Lung (tissue), 12 donors: Measurements from ENCODE around the gene ATP11B. TPM values are rescaled to one million over a fixed set of nuclear protein-coding genes. Genes with fewer than 3 reads are reported as not detected.

Experiments used
- ATAC-seq: fragments of 200-7000 bp; cut with Tn5 transposase; one replicate; pipeline ENCODE4 v1.9.1; 2020; ENCODE audit warnings: moderate number of reproducible peaks; ENCODE audit not compliant: insufficient read depth, low FRiP score
- DNase-seq, 3 donors: peaks; one replicate each; pipeline ENCODE4 v3.0.0-alpha.2; 2013 to 2017
- H3K27ac ChIP-seq, 2 donors: one replicate each; pipeline ENCODE4 v1.5.1; 2013; ENCODE audit warnings: mild to moderate bottlenecking in 2 of 2, moderate library complexity in 2 of 2, control low read depth in 1 of 2, inconsistent platforms in 1 of 2, low read depth in 1 of 2, low read length in 1 of 2
- H3K27me3 ChIP-seq, 3 donors: one replicate each; pipeline ENCODE4 v1.5.1; 2013; ENCODE audit warnings: low read length in 2 of 3; ENCODE audit not compliant: control insufficient read depth in 3 of 3, insufficient read depth in 3 of 3
- H3K36me3 ChIP-seq, 4 donors: one replicate each; pipeline ENCODE4 v1.5.1; 2013; ENCODE audit warnings: low read length in 4 of 4, mild to moderate bottlenecking in 1 of 4, moderate library complexity in 1 of 4; ENCODE audit not compliant: control insufficient read depth in 4 of 4, insufficient read depth in 4 of 4
- H3K4me1 ChIP-seq, 5 donors: one replicate each; pipeline ENCODE4 v1.5.1; 2013; ENCODE audit warnings: low read length in 5 of 5, mild to moderate bottlenecking in 2 of 5, moderate library complexity in 1 of 5; ENCODE audit not compliant: control insufficient read depth in 5 of 5, insufficient read depth in 5 of 5
- H3K4me3 ChIP-seq: one replicate; pipeline ENCODE4 v1.5.1; 2013; ENCODE audit warnings: mild to moderate bottlenecking, control low read depth, moderate library complexity
- H3K9ac ChIP-seq, 2 donors: one replicate each; pipeline ENCODE4 v1.5.1; 2013; ENCODE audit warnings: low read length in 2 of 2, control low read depth in 1 of 2; ENCODE audit not compliant: insufficient read depth in 1 of 2
- H3K9me3 ChIP-seq, 4 donors: one replicate each; pipeline ENCODE4 v1.5.1; 2013; ENCODE audit warnings: low read length in 3 of 4, mild to moderate bottlenecking in 1 of 4, moderate library complexity in 1 of 4; ENCODE audit not compliant: control insufficient read depth in 4 of 4, insufficient read depth in 3 of 4
- CTCF ChIP-seq: IDR thresholded peaks from 2 replicates; pipeline ENCODE4 v1.5.1; 2012; ENCODE audit warnings: mild to moderate bottlenecking; ENCODE audit errors: control extremely low read depth, extremely low read depth
- WGBS, 2 donors: extraction: QIAGEN DNeasy Blood & Tissue Kit; methylation state at CpG; one replicate each; pipeline ENCODE4 v1.1.7; 2013; 5-methylcytosine and 5-hydroxymethylcytosine counted together
- polyA plus RNA-seq, 2 donors: library from polyadenylated mRNA; stranded (reverse); fragments of 200-250 nt; gene quantifications; one replicate each; pipeline ENCODE4 v1.2.1, GENCODE V29; 2013
- total RNA-seq, 2 donors: library from RNA; depleted of rRNA in 1 of 2; stranded (reverse); fragments of >200 nt in 1 of 2; gene quantifications; one replicate each; pipeline ENCODE4 v1.2.1, GENCODE V29; 2014 to 2021
- donor health status: control.
- donor health status: control.
- donor health status: Bipolar disorder and iron deficiency.
- donor health status: healthy.
- donor health status: DM: yes; HTN: yes; CAD: no.

The ATP11B gene
- total and polyA plus RNA-seq, 4 donors = 8.3 to 111 (median 39.7) TPM

- DNase-seq = no peak
- Histone ChIP-seq H3K27ac (no peak overlapping the region), H3K27me3 (no peaks in the 10 kb centered on the region), H3K4me3 (no peak overlapping the region), H3K9me3 (no peaks in the 10 kb centered on the region), H3K36me3 (peaks cover 0 to 14% (median 9%) of the 10 kb centered on the region in 4 donors), H3K9ac (no peak overlapping the region), H3K4me1 (no peaks in the 10 kb centered on the region)
- no peak for ATAC-seq
- no peak for TF ChIP-seq CTCF
- 70 to 82% methylated on average over 5 of the region's 5 CpGs for WGBS, 2 donors
Measured at GRCh38 chr3:182911782-182912111, 118.4 kb downstream of the ATP11B start.

GRCh38 chr3:182912474-182912873 is 119.2 kb downstream of the ATP11B start:
- Histone ChIP-seq H3K9me3 (no peaks in the 10 kb centered on the region), H3K4me3 (no peak overlapping the region), H3K4me1 (peaks cover 0 to 2% (median 0%) of the 10 kb centered on the region in 5 donors), H3K27ac (no peak overlapping the region), H3K9ac (no peak overlapping the region), H3K27me3 (no peaks in the 10 kb centered on the region), H3K36me3 (peaks cover 2 to 14% (median 8%) of the 10 kb centered on the region in 4 donors)
- no peak for TF ChIP-seq CTCF
- 61 to 80% methylated on average over 5 of the region's 5 CpGs for whole genome bisulfite sequencing, 2 donors
- no peak for DNase-seq
- no peak for ATAC-seq

GRCh38 chr3:182913889-182914288 is 120.6 kb downstream of the ATP11B start:
- DNase-seq = no peak
- peaks cover 2 to 14% (median 7%) of the 10 kb centered on the region in 4 donors for H3K36me3 ChIP-seq
- peaks cover 0 to 2% (median 0%) of the 10 kb centered on the region in 5 donors for H3K4me1 ChIP-seq
- no peaks in the 10 kb centered on the region for H3K9me3 ChIP-seq
- no peak overlapping the region for H3K27ac ChIP-seq
- no peak for TF ChIP-seq CTCF
- ATAC-seq = no peak
- no peak overlapping the region for H3K4me3 ChIP-seq
- WGBS, 2 donors = 43 to 68% methylated on average over 4 of the region's 4 CpGs
- H3K9ac ChIP-seq = no peak overlapping the region
- H3K27me3 ChIP-seq = no peaks in the 10 kb centered on the region

GRCh38 chr3:182914341-182914740 is 121.0 kb downstream of the ATP11B start:
- Histone ChIP-seq H3K4me1 (peaks cover 0 to 2% (median 0%) of the 10 kb centered on the region in 5 donors), H3K4me3 (no peak overlapping the region), H3K9ac (no peak overlapping the region), H3K9me3 (no peaks in the 10 kb centered on the region), H3K27ac (no peak overlapping the region), H3K27me3 (no peaks in the 10 kb centered on the region), H3K36me3 (peaks cover 2 to 16% (median 7%) of the 10 kb centered on the region in 4 donors)
- WGBS, 2 donors = 90 to 91% methylated on average over 1 of the region's 1 CpG
- no peak for TF ChIP-seq CTCF
- ATAC-seq = no peak
- no peak for DNase-seq
